NCI-H2029 (cell line): ENCODE results near the gene TSG101.

Experiments
- DNase-seq: peaks from one replicate; lab custom pipeline; 2025; lab: John Stamatoyannopoulos, UW

The TSG101 gene

DNA sequence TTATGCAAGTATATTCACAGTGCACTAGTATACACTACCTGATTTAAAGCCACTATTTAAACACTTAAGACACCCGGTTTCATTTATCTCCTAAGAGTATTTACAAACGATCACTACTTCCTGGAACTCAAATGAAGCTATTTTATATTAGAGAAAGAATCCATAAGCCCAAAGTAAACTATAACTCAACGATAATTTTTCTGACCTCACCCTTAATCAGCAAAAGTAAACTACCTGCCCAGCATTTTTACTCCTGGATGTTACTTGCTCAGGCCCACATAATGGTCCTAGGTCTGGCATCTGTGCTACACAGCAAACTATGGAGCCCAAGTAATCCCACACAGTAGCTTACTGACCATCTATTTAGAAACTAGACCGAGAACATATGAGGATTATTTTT lies 33.4 kb downstream of the TSG101 start:
- no peak for DNase-seq

DNA sequence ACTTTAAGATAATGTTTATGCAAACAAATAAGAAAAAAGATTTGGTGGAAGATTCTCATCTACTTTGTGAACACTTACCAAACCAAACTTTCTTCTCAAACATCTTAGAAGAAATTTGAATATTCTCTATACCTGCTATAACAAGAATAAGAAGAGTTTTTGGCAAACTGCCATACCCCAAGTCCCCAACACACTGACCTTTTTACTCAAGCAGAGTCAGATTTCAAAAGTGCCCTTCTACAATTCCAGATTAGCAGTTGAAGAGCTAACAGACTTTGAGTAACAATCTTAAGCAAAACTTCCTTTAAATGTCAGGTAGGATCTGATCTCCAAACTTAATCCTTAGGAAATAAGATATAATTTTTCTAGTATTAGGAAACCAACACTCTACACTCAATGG lies 33.9 kb downstream of the TSG101 start:
- DNase-seq = no peak

DNA sequence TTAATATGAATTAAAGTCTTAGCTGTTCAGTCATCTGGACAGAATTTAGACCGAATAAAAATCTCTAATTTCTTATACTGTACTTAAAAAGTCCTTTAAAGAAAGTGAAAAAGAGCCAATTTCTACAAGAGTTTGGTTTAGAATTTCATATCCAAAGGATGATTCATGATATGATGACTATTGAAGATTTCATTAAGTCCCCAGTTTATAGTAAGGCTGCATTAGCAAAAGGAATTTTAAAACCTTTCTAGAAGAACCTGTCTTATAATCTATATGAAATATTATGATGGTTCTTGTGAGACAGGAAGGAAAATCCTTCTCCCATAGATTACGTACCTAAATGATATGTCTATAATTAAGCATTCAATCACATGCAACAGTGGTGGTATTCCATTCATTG lies 34.8 kb downstream of the TSG101 start:
- no peak for DNase-seq

DNA sequence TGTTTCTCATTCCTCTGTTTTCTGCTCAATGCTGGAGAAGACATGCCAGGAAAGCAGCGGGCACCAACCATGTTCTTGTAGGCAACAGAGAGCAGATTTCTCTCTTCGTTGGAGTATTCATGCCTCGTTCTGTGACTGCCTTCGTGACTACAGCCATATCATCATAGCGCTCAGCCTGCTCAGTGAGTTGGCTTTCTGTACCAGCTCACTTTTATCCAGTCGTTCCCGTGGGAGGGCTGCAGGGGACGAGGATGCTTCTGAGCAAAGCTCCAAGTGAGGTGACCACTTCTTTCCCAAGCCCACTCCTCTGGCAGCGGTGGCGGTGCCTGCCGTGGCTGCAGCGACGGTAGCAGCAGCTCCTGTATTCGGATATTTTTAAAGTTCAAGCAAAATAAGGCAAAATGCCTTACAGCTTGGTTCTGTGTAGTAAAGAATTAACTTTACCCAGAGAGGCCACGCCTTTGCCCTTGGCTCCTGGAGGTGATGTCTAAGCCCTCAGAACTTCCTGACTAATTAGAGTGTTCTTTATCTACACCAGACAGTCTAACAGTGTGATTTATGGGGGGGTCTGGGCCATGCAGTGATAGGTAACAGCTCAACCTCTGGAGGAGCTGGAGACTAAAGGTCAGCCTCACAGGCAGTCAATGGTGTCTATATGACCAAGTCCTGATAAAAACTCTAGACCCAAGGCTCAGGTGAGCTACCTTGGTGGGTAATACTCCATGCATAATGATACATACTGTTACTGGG lies 35.8 kb downstream of the TSG101 start:
- DNase-seq = no peak

DNA sequence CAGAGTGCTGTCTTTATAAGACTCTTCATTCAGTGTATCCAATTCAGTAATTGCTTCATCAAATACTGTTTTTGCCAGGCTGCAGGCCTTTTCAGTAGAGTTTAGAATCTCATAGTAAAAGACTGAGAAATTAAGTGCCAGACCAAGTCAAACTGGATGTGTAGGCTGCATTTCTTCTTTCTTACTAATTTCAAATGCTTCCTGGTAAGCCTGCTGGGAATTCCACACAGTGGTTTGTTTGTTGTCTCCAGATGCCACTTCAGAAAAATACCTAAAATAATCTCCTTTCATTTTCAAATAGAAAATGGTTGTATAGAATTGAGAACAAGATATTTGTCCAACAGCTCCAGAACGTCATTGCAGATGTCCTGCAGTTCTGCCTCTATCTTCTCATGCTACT lies 36.4 kb downstream of the TSG101 start:
- DNase-seq = no peak

DNA sequence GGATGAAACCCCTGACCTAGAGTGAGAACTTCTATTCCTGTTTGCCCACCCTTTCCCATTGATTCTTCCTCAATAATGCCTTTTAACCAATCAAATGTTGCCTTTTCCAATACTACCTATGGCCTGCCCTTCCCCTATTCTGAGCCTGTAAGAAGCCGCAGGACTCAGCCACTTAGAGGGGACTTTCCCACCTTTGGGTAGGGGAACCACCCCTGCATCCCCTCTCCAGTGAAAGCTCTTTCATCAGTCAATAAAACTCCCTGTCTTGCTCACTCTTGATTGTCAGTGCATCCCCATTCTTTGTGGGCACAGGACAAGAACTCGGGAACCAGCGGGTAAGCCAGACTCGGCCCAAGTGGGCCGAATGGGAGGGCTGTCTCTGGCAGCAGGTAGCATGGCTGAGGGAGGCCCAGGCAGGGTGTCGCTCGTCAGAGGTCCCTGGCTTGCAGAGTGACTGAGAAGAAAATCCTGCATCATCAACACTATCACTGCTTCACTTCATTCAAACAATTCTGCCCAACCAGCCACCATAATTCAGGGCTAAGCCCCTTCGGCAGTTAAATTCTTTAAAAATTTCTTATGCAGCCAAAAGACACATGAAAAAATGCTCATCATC lies 40.7 kb downstream of the TSG101 start:
- no peak for DNase-seq

DNA sequence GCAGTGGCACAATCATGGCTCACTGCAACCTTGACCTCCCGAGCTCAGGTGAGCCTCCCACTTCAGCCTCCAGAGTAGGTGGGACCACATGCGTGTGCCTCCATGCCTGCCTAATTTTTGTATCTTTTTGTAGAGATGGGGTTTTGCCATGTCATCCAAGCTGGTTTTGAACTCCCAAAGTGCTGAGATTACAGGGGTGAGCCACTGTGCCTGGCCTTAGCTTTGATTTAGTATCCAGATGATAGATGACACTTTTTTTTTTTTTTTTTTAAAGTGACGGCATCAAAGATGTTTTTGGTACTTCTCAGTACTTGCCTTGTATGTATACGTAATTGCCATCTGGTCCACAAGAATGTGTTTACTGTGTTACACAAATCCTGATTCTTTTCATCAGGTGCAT lies 47.7 kb downstream of the TSG101 start:
- DNase-seq = no peak

DNA sequence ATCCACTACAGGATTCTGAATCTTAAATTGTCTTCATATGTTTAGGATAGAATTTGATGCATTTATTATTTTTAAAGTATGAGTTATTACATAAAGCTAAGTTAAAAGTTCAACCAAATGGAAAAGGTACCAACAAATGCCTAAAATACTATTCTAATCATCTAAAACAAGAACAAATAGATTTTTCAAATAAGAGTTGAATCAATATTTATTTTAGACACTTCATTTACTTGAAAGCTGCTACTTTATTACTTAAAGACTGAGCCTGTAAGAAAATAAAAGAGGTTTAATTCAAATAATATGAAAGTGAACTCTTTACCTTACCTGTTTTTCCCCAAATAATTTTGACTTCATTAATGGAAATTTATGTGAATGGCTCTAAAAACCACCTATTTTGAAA lies 54.2 kb downstream of the TSG101 start:
- no peak for DNase-seq

DNA sequence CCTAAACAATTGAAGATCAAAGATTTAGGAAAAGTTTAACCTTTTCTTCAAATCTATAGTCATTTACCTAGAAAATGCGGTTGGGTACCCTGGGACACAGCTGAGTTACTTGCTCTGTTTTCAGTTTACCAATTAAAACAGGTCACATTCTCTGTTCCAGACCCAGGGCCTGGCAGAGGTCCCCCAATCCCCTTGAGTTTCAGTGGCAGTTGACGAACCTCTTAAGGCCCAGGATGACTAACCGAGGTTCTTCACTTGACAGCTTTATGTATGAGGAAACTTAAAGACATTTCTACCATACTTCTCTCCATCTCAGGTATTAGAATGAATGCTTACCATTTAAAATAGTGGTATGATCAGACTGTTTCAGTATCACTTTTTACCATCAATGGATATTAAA lies 54.7 kb downstream of the TSG101 start:
- DNase-seq = no peak

DNA sequence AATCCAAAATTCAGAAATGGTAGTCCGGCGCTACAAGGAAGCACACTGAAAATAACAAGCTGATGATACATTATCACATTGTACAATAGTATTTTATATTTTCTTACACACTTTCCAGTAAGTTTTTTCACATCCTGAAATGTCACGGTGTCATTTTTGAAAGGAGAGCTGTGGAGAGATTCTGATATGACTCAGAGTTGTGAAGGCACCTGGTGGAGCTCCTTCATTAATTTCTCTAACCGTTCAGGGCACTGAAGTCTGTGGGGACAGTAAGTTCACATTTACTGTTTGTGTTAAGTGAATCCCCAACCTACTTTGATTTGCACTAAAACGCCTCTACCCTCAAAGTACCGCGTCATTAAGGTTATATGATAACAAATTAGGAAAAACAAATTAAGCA lies 57.8 kb downstream of the TSG101 start:
- DNase-seq = no peak

DNA sequence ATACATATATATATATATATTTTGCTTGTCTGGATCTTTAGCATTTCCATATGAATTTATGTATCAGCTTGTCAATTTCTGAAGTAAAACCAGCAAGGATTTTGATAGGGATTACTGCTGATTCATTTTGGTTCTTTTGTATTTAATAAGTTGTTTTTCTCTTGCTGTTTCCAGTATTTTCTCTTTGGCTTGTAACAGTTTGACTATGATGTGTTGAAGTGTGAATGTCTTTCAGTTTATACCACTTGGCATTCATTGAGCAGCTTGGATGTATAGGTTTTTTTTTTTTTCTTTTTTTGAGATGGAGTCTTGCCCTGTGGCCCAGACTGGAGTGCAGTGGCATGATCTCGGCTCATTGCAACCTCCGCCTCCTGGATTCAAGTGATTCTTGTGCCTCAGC lies 58.7 kb downstream of the TSG101 start:
- no peak for DNase-seq

DNA sequence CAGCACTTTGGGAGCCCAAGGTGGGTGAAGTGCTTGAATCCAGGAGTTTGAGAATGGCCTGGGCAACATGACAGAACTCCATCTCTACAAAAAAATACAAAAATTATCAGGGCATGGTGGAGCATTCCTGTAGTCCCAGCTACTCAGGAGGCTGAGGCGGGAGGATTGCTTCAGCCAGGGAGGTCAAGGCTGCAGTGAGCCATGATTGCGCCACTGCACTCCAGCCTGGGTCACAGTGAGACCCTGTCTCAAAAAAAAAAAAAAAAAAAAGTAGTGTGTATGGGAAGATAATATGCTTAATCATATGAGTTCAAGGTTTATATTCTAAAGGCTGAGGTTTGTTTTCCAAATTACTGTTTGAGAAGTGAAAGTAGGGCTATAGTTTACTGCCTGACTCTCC lies 60.3 kb downstream of the TSG101 start:
- DNase-seq = no peak

DNA sequence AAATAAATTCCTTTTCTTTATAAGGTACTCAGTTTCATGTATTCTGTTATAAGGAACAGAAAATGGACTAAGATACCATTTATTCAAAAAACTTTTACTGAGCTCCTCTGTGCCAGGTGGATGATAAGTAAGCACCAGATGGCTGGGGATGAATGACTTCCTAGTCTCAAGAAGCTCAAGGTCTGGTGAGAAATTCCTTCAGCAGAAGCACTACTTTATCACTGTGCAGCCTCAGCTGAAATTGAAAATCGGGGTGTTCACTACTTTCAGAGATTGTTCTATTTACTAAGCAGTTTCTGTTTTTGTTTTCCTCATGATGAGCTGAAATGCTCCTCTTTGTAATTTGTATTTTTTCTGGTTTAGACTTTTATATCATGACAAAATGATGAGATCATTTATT lies 63.3 kb downstream of the TSG101 start:
- no peak for DNase-seq

DNA sequence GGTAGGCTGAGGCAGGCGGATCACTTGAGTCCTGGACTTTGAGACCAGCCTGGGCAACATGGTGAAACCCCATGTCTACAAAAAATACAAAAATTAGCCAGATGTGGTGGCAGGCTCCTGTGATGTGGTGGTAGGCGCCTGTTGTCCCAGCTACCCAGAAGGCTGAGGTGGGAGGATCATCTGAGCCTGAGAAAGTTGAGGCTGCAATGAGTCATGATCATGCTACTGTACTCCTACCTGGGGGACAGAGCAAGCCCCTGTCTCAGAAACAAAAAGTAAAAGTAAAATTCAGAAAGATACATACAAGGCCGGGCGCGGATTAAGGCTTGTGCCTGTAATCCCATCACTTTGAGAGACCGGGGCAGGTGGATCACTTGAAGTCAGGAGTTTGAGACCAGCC lies 64.8 kb downstream of the TSG101 start:
- DNase-seq = no peak

DNA sequence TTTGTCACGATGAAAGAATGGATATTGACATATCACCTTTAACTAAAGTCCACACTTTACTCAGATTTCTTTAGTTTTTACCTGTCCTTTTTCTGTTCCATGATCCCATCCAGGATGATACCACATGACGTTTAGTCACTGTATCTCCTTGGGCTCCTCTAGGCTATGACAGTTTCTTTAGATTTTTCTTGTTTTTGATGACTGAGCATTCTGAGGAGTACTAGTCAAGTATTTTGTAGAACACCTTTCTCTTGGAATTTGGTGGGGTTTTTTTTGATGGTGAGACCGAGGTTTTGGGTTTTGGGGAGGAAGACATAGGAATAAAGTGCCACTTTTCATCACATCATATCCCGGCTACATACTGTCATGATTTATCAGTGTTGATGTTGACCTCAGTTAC lies 67.1 kb downstream of the TSG101 start:
- DNase-seq = no peak

DNA sequence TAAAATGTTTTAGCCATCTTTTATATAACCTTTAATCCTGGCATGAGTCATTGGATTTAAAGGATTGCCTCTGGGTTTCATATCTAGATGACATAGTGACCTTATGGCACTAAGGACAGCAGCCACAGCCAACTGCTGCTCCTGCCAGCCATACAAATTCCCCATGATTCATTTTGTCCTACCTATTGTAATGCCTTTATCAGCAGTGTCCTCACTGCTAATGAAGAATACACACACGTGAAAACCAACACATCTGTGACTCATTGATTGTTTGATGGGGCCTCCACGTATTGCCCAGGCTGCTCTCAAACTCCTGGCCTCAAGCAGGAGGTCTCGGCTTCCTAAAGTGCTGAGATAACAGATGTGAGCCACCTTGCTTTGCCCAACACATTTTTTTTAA lies 69.3 kb downstream of the TSG101 start:
- DNase-seq = no peak

DNA sequence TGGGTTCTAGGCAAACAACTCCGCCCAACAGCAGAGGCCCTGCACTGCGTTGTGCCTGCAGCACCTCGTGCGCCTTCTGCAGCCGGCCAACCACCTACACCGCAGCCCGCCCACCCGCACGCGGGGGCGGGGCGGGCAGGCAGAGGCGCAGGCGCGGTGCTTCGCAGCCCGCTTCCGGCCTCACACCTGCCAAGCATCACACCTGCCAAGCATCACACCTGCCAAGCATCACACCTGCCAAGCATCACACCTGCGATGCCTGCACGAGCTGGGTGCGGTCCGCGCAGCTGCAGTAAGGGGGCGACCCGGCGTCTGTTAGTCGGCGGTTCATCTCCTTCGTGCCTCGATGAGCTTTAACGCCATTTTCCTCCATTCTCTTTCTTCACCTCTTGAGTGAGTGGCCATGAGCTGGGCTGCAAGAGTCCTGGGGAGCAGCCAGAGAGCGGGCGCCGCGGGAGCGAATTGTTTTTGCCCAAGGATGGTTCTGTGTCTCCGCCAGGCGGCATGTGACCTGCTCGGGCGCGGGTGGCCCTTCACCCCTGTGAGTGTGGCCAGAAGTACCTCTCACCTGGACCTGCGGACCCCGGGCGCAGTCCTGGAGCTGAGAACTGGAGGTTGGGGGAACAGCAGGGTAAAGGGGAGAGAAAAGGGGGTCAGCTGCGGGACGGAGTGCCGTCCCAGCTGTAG lies 70.9 kb downstream of the TSG101 start, which contains the start of gene LDHAL6A:
Gene LDHAL6A (plus strand): TSS at position 171 of the 687 bp plus-strand sequence. CDS start 825 bp downstream, outside the sequence.
- no peak for DNase-seq

DNA sequence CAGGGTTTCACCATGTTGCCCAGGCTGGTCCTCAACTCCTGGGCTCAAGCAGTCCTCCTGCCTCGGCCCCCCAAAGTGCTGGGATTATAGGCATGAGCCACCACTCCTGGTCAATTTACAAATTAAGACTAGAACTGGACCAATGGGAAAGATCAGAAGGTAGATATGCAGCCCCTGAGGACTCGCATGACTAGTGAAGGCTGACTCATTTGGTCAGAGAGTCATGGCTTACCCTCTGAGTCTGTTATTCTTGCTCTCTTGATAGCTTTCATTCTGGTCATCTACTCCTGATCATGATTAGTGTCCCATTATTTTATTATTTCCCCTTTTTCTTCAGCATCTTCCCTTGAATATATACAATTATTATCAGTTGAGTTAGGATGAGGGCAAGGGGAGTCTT lies 73.8 kb downstream of the TSG101 start:
- no peak for DNase-seq

DNA sequence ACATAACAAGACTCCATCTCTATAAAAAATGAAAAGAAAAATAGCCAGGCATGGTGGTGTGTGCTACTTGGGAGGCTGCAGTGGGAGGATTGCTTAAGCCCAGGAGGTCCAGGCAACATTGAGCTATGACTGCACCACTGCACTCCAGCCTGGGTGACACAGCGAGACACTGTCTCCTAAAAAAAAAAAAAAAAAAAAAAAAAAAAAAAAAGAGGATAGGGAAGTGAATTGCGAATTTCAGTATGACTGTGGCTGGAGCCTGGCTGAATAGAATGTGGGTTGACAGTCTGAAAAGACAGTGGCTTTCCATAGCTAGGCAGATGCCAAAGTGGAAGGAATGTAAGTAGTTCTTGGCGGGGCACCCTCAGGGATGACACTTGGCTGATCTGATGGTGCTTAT lies 77.5 kb downstream of the TSG101 start:
- DNase-seq = no peak

DNA sequence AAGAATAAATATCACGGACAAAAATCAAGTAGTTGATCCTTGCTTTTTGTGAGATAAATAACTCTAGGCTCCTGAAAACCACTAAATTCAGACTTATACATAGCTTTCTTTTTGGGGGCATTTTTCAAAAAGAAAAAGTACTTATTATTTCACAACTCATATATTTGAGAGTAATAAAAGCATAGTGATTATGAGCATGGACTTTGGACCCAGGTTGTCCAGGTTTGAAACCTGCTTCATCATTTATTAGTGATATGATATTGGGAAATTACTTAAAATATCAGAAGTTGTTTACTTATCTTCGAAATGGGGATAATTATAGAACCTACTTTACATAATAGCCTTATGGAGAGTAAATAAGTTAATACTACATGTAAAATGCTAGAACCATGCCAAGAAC lies 88.1 kb downstream of the TSG101 start:
- no peak for DNase-seq
